HepG2 (cell line): ENCODE results near the gene PODN. TPM values are rescaled to one million over a fixed set of nuclear protein-coding genes. Genes with fewer than 3 reads are reported as not detected.

Source experiments
- CREM ChIP-seq, 2 experiments: sonication (generic) in 1 of 2; formaldehyde crosslinking in 1 of 2; IDR thresholded peaks; 2 replicates each; pipeline versions ENCODE4 v1.4.0 to v1.6.1; 2016 to 2020; ENCODE audit warnings: antibody characterized with exemption in 1 of 2, mild to moderate bottlenecking in 1 of 2, missing genetic modification reagents in 1 of 2
- FOXO1 ChIP-seq: sonication (generic); formaldehyde crosslinking; IDR thresholded peaks from 2 replicates; pipeline ENCODE4 v1.4.0; 2020; ENCODE audit warnings: missing genetic modification reagents
- HMG20A ChIP-seq: IDR thresholded peaks from 2 replicates; pipeline ENCODE4 v1.6.1; 2016; ENCODE audit warnings: borderline replicate concordance
- HOXD1 ChIP-seq: sonication (generic); formaldehyde crosslinking; IDR thresholded peaks from 2 replicates; pipeline ENCODE4 v1.5.0; 2020; ENCODE audit warnings: missing genetic modification reagents
- NR2F2 ChIP-seq: IDR thresholded peaks from 2 replicates; pipeline ENCODE4 v1.6.1; 2012; ENCODE audit warnings: low read depth, inconsistent platforms, borderline replicate concordance
- TBX2 ChIP-seq: sonication (generic); formaldehyde crosslinking; IDR thresholded peaks from 2 replicates; pipeline ENCODE4 v1.5.0; 2020; ENCODE audit warnings: missing genetic modification reagents, mild to moderate bottlenecking, borderline replicate concordance
- ZFP36L1 ChIP-seq: sonication (generic); formaldehyde crosslinking; IDR thresholded peaks from 2 replicates; pipeline ENCODE4 v1.8.0; 2022; ENCODE audit warnings: mild to moderate bottlenecking, missing genetic modification reagents, moderate library complexity
- ZFX ChIP-seq: sonication (generic); formaldehyde crosslinking; IDR thresholded peaks from 2 replicates; pipeline ENCODE4 v1.4.0; 2020; ENCODE audit warnings: mild to moderate bottlenecking, low read depth, missing genetic modification reagents, moderate library complexity
- ZMYM3 ChIP-seq: sonication (generic); formaldehyde crosslinking; IDR thresholded peaks from 2 replicates; pipeline ENCODE4 v1.5.1; 2020; ENCODE audit warnings: mild to moderate bottlenecking, missing genetic modification reagents
- ZNF367 ChIP-seq: sonication (generic); formaldehyde crosslinking; IDR thresholded peaks from 2 replicates; pipeline ENCODE4 v1.4.0; 2020; ENCODE audit warnings: missing genetic modification reagents, borderline replicate concordance
- ZNF607 ChIP-seq: sonication (generic); formaldehyde crosslinking; IDR thresholded peaks from 2 replicates; pipeline ENCODE4 v1.5.1; 2020; ENCODE audit warnings: missing genetic modification reagents, mild to moderate bottlenecking, borderline replicate concordance
- ZNF614 ChIP-seq: IDR thresholded peaks from 2 replicates; pipeline ENCODE4 v1.6.1; 2018; ENCODE audit warnings: missing biosample characterization, missing genetic modification reagents, inconsistent platforms, borderline replicate concordance
- ZSCAN12 ChIP-seq: sonication (generic); formaldehyde crosslinking; IDR thresholded peaks from 2 replicates; pipeline ENCODE4 v1.9.0; 2021; ENCODE audit warnings: mild to moderate bottlenecking, missing genetic modification reagents
- polyA plus RNA-seq, 8 experiments: library from polyadenylated mRNA; depleted of rRNA in 3 of 8; stranded (reverse) in 7 of 8; unstranded in 1 of 8; fragments of >200 nt; fragmentation: Illumina TruSeq in 4 of 8; extraction: Trizol in 4 of 8; gene quantifications; 2 replicates each; pipeline versions ENCODE4 v1.2.1 to v1.2.3, GENCODE V29; 2011 to 2016; ENCODE audit warnings: low read depth in 4 of 8, missing spikeins in 1 of 8, mixed read lengths in 1 of 8; ENCODE audit not compliant: insufficient read depth in 1 of 8
- total RNA-seq, 5 experiments: library from RNA; depleted of rRNA; stranded (reverse); fragments of >200 nt; fragmentation: Illumina TruSeq; extraction: Trizol; gene quantifications; 2 replicates each; pipeline ENCODE4 v1.2.3, GENCODE V29; 2016; ENCODE audit warnings: low read depth in 1 of 5
- TF ChIP-seq, protein P1 (sequence below): sonication (generic); formaldehyde crosslinking; IDR thresholded peaks from 2 replicates; pipeline ENCODE4 v1.8.1; 2023; ENCODE audit warnings: mild to moderate bottlenecking, missing genetic modification reagents, borderline replicate concordance
- TF ChIP-seq, protein P2 (sequence below), 2 experiments: sonication (generic) in 1 of 2; formaldehyde crosslinking in 1 of 2; IDR thresholded peaks; 2 replicates each; pipeline versions ENCODE4 v1.4.0 to v1.6.1; 2018 to 2020; ENCODE audit warnings: missing genetic modification reagents in 2 of 2, borderline replicate concordance in 1 of 2, low read depth in 1 of 2, mild to moderate bottlenecking in 1 of 2, missing biosample characterization in 1 of 2
- TF ChIP-seq, protein P3 (sequence below): sonication (generic); formaldehyde crosslinking; IDR thresholded peaks from 2 replicates; pipeline ENCODE4 v1.4.0; 2020; ENCODE audit warnings: missing genetic modification reagents, mild to moderate bottlenecking, borderline replicate concordance
- TF ChIP-seq, protein P4 (sequence below): sonication (generic); formaldehyde crosslinking; IDR thresholded peaks from 2 replicates; pipeline ENCODE4 v1.5.1; 2020; ENCODE audit warnings: missing genetic modification reagents, mild to moderate bottlenecking, borderline replicate concordance
- TF ChIP-seq, protein P5 (sequence below): sonication (generic); formaldehyde crosslinking; conservative IDR thresholded peaks from 2 replicates; pipeline ENCODE4 v1.8.0; 2022; ENCODE audit warnings: mild to moderate bottlenecking, moderate library complexity, missing genetic modification reagents

Gene PODN
- total and polyA plus RNA-seq, 2 of the 13 experiments (the other 11 are each of a cell fraction or from before 2014, with no cell fraction given) = 0.13 TPM; not detected in 1

DNA sequence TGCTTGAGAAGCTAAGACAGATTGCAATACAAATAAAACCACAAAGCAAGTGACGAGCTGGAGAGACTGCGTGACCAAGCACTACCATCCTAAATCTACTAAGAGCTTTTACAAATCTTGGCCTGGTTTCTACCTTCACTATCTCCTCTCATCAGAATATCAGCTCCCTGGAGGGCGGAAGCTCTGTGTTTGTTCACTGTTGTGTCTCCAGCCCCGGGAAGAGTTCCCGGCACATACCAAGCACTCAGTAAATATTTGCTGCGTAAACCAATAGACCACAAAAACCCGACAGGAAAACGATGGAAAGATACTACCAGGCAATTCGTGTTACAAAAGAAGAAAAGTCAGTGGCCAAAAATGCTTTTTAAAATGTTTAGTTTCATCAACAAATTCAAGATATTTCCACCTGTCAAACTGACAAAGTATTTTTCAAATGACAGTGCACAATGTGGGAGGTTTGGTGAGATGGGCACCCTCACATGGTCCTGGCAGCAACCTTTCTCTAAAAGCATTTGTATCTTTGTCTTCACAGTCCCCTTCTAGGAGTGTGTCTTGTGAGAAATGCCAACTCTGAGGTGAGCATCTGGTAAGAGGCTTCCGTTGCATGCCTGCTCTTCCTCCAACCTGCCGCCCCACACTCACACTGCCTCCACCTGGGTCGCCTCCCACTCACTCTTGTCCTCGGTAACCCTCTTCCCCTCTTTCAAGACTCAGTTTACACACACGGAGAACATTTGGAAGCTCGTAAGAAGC lies 45.7 kb downstream of the PODN start (continued):
- TF ChIP-seq, protein P1, sequence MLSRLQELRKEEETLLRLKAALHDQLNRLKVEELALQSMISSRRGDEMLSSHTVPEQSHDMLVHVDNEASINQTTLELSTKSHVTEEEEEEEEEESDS (CRISPR knock-in tag) = 0 out of 2 replicates have a peak, but pooled peaks have one; percentile 72
- TF ChIP-seq, protein P2, sequence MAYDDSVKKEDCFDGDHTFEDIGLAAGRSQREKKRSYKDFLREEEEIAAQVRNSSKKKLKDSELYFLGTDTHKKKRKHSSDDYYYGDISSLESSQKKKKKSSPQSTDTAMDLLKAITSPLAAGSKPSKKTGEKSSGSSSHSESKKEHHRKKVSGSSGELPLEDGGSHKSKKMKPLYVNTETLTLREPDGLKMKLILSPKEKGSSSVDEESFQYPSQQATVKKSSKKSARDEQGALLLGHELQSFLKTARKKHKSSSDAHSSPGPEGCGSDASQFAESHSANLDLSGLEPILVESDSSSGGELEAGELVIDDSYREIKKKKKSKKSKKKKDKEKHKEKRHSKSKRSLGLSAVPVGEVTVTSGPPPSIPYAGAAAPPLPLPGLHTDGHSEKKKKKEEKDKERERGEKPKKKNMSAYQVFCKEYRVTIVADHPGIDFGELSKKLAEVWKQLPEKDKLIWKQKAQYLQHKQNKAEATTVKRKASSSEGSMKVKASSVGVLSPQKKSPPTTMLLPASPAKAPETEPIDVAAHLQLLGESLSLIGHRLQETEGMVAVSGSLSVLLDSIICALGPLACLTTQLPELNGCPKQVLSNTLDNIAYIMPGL (CRISPR knock-in tag; IDR thresholded peaks at IDR 0.05; ENCODE audit: borderline replicate concordance in 1 of 2, low read depth in 1 of 2) = peak in 1 of 2 experiments; percentile 39; a peak in 1 of 4 replicates
- TF ChIP-seq FOXO1 (CRISPR knock-in tag) (peak; percentile 89), ZNF367 (CRISPR knock-in tag) (no peak), TBX2 (CRISPR knock-in tag) (peak; percentile 96), HOXD1 (CRISPR knock-in tag) (0 out of 2 replicates have a peak, but pooled peaks have one; percentile 42), NR2F2 (peak; percentile 81; the same call in 1 of the 2 replicates), ZNF614 (CRISPR knock-in tag) (peak; percentile 91), ZSCAN12 (no peak), HMG20A (peak; percentile 94), ZNF607 (peak; percentile 72; the same call in 1 of the 2 replicates), ZFP36L1 (peak; percentile 49; the same call in 1 of the 2 replicates), ZFX (CRISPR knock-in tag) (peak; percentile 67), ZMYM3 (CRISPR knock-in tag) (peak; percentile 77; the same call in 1 of the 2 replicates), CREM (IDR thresholded peaks at IDR 0.05) (peak; percentile 81), CREM (CRISPR knock-in tag; IDR thresholded peaks at IDR 0.05) (no peak)
- TF ChIP-seq, protein P3, sequence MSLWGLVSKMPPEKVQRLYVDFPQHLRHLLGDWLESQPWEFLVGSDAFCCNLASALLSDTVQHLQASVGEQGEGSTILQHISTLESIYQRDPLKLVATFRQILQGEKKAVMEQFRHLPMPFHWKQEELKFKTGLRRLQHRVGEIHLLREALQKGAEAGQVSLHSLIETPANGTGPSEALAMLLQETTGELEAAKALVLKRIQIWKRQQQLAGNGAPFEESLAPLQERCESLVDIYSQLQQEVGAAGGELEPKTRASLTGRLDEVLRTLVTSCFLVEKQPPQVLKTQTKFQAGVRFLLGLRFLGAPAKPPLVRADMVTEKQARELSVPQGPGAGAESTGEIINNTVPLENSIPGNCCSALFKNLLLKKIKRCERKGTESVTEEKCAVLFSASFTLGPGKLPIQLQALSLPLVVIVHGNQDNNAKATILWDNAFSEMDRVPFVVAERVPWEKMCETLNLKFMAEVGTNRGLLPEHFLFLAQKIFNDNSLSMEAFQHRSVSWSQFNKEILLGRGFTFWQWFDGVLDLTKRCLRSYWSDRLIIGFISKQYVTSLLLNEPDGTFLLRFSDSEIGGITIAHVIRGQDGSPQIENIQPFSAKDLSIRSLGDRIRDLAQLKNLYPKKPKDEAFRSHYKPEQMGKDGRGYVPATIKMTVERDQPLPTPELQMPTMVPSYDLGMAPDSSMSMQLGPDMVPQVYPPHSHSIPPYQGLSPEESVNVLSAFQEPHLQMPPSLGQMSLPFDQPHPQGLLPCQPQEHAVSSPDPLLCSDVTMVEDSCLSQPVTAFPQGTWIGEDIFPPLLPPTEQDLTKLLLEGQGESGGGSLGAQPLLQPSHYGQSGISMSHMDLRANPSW = peak; percentile 72
- TF ChIP-seq, protein P4, sequence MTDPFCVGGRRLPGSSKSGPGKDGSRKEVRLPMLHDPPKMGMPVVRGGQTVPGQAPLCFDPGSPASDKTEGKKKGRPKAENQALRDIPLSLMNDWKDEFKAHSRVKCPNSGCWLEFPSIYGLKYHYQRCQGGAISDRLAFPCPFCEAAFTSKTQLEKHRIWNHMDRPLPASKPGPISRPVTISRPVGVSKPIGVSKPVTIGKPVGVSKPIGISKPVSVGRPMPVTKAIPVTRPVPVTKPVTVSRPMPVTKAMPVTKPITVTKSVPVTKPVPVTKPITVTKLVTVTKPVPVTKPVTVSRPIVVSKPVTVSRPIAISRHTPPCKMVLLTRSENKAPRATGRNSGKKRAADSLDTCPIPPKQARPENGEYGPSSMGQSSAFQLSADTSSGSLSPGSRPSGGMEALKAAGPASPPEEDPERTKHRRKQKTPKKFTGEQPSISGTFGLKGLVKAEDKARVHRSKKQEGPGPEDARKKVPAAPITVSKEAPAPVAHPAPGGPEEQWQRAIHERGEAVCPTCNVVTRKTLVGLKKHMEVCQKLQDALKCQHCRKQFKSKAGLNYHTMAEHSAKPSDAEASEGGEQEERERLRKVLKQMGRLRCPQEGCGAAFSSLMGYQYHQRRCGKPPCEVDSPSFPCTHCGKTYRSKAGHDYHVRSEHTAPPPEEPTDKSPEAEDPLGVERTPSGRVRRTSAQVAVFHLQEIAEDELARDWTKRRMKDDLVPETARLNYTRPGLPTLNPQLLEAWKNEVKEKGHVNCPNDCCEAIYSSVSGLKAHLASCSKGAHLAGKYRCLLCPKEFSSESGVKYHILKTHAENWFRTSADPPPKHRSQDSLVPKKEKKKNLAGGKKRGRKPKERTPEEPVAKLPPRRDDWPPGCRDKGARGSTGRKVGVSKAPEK (CRISPR knock-in tag) = no peak
- TF ChIP-seq, protein P5, sequence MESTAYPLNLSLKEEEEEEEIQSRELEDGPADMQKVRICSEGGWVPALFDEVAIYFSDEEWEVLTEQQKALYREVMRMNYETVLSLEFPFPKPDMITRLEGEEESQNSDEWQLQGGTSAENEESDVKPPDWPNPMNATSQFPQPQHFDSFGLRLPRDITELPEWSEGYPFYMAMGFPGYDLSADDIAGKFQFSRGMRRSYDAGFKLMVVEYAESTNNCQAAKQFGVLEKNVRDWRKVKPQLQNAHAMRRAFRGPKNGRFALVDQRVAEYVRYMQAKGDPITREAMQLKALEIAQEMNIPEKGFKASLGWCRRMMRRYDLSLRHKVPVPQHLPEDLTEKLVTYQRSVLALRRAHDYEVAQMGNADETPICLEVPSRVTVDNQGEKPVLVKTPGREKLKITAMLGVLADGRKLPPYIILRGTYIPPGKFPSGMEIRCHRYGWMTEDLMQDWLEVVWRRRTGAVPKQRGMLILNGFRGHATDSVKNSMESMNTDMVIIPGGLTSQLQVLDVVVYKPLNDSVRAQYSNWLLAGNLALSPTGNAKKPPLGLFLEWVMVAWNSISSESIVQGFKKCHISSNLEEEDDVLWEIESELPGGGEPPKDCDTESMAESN (CRISPR knock-in tag) = peak; percentile 92
